Measurements from ENCODE around the gene CCDC158.

The CCDC158 gene

DNA sequence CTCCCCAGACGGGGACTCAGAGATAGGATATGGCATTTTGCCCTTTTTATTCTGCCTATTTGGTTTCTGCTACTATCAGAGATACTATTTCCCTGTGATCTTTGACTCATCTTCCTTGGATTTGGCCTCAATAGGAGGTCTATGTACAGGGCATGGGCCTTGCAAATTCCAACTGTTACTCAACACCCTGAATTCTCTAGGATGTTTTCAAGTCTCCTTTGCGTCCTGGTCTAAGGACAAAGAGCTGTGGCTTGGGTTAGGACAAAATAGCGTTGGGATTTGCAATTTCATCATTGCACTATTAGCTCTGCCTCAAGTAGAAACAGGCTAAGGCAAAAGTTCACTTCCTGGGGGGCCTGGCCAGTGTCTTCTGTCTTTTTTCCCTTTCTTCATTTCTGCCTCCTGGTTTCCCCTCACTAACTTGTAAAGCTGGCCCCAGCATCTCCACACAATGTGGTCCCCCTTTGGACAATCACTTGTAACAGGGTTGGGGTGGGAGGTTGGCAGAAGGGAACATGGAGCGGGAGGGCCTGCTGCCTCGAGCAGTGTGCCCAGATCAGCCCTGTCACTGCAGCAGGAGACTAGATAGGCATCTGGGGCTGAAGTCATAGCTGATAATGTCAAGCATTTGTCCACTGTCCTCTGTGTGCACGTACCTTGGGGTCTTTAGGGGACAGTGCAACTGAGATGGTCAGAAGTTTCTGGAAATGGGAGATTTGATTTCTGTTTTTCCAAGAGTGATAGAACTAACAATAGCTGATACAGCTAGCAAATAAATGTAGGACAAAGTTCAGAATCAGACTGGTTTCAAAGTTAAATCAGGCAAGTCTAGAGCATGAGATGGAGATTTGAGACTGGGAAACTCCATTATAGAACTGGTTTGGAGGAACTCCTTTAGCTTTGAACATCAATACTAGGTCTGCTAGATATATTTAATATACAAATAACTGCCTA lies 140.2 kb downstream of the CCDC158 start:
- no peak for DNase-seq (ENCODE audit: low spot score)

DNA sequence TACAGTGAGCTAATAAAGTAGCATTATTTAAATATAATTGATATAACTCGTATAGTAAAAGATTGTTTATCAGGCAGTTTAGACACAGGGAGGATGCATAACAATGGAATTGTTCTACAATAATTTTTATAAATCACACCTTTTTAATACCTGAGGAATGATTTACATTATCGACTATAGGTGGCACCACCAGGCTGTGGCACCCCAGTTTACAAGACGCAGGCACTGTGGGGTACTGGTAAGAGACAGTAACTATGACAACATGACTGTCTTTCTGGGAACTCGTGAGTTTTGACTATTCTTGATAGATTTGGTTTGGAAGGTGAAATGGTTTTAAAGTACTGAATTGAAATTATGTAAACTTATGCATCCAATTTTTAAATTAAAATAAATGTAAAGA lies 141.5 kb downstream of the CCDC158 start:
- DNase-seq (ENCODE audit: low spot score) = no peak

- no peak for DNase-seq (ENCODE audit: low spot score)
Measured at GRCh38 chr4:76278583-76278982, 142.4 kb downstream of the CCDC158 start.

DNA sequence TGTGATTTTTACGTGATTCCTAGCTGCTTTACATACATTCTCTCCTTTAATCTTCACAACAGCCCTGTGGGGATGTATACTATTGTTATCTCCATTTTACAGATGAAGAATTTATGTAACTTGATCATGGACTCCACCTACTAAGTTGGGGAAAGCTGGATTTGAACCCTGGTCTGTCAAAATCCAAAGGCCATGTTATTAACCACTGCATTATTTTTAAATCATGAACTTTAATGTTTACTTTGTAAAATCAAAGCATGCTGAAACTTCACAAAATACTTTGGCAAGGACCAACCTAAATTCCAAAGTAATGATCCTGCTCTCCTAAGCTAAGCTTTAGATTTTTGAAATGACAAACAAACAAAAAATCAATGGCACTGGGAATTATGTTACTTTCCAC lies 143.3 kb downstream of the CCDC158 start:
- DNase-seq (ENCODE audit: low spot score) = no peak

DNA sequence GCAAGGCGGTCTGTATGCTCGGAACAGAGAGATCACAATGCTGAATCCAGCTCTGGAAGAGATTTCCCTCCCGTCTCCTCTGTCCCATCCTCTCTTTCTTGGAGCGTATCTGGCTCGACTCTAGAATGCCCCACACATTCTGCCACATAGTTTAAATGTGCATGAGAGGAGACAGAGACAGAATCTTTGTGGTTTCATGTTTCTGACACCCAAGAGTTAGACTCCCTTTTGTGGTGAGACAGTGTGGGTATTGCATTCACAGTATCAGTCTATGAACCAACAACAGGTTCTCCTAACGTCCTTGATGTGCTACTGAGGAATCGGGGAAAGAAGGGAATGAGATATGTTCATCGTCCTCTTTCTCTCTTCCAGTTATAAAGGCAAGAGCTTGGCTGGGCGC lies 144.1 kb downstream of the CCDC158 start:
- DNase-seq (ENCODE audit: low spot score) = no peak

- DNase-seq (ENCODE audit: low spot score) = no peak
Measured at GRCh38 chr4:76275486-76276124, 145.3 kb downstream of the CCDC158 start.

- DNase-seq (ENCODE audit: low spot score) = no peak
Measured at GRCh38 chr4:76272999-76273398, 147.9 kb downstream of the CCDC158 start.

DNA sequence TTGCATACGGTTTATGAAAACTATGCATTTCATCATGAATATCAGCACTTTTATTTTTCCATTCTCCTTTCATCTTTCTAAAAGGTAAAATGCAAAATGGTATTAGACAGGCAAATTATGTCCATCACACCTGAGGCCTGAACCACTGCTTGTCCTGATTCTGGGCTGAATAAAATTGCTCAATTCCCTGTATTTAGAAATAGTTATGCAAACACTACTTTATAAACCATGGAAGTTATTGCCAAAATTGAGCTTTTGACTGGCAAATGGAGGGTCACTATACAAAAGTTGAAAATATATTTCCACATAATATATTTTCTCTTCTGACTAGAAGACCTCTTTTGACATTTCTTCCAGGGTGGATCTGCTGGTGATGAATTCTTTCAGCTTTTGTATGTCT lies 148.4 kb downstream of the CCDC158 start:
- DNase-seq (ENCODE audit: low spot score) = no peak

DNA sequence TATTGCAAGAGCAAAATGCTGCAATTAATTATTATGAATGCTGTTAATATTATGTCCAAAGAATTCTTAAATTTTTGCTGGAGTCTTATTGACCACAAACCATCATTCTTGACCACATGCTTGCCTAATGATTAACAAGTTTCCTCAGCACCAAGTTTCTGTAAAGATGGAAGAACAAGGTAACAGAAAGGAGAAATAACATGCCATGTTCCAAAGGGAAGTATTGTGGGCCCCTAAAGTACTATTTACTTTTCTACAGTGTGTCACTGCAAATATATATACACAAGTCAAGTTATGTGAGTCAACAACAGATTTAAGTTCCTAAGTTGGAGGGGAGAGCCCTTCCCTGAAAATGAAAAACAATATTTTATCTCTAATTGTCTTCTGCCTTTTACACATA lies 148.9 kb downstream of the CCDC158 start:
- no peak for DNase-seq (ENCODE audit: low spot score)

DNA sequence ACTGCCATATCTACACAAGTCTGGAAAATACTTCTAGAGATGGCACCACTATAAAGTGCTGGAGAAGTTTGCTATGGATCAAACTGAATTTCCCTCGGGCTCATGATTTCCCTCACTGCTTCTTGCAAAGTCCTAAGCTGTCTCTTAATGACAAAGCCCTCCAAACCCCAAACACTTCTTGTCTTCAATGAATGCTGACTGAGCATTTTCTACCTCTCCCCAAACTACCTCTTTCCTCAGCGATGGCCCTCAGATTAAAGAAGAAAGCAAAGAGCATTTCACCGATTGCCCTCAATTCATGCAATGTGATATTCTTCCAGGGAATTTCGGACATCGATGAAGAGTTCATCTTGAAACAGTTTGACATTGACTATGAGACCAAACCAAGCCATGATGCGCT lies 149.7 kb downstream of the CCDC158 start:
- no peak for DNase-seq (ENCODE audit: low spot score)

DNA sequence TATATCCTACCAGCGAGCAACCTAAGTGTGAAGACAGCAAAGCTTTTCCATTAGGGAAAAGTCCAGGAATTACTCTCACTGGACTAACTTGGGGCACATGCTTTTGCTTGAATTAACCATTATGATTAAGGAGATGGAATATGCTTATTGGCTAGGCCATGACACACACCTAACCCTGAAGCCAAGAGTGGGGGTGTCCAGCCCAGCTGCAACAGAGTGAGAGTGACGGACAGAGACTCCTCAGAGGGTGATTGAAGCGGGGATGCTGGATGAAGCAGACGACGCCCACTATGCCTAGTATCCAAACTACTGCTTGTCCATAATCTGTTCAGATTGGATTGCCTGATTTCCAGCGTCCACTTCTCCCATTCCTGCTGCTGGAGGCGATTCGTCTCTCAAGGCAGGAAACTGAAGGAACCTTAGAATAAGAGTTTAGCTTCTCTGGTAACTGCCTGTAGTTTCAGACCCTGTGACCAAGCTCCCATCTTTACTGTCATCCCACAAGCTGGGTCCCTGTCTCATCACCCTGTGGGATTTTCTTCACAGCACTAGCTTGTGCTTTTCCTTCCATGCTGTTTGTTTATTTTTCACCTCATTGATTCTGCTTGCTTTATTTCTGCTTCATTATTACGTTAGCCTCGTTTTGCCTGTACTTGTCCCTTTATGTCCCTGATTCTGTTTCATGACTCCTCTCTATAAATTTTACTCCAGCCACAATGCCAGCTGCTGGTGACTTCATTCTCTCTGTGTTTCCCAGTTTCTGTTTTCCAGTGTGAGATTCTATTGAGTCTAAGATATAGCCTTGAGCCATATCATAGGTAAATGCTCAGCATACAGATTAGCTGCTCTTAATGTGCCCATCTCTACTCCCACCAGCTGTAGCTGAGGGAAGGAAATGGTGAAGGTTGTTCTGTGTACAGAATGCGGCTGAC lies 150.4 kb downstream of the CCDC158 start:
- no peak for DNase-seq (ENCODE audit: low spot score)

- DNase-seq (ENCODE audit: low spot score) = no peak
Measured at GRCh38 chr4:76267811-76268210, 153.1 kb downstream of the CCDC158 start.

DNA sequence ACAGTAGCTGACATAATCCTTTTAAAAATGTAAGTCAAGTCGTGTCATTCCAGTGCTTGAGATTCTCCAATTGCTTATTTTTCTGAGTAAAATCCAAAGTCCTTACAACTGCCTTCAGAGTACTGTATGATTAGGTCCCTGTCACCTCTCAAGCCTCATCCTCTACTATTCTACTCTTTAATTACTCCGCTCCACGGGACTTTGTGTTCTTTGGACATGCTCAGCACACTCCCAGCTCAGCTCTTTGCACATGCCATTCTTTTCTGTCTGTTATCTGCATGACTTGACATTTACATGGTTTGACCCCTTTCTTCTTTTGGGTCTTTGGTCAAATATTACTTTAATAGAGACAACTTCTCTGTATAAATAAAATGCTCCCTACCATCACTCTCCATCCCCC lies 154.3 kb downstream of the CCDC158 start:
- DNase-seq (ENCODE audit: low spot score) = no peak

DNA sequence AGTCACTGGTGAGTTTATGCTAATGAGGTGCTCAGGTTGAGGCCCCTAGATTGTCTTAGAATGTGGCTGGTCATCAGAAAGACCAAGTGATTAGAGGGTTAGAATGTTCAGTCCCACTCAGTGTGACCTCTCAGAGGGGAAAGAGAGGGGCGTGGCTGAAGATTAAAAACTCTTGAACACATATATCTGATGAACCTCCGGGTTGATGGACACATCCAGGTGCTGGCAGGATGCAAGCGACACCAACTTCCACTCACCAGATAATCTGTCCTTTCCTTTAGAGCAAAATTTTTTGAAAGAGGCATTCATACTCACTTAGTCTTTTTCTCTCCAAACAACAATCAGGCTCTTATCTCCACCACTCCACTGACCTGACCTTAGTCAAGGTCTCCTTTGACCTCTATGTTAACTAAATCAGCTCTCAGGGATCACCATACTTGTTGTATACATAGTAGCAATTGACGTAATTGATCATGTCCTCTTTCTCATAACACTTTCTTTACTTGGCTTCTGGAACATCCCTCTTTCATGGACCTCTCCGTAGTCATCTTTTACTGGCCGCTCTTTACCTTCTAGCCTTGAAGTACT lies 155.2 kb downstream of the CCDC158 start:
- no peak for DNase-seq (ENCODE audit: low spot score)

Data from ecto neural progenitor cell (in vitro differentiated cells).